ENCODE data around the gene USP2.

USP2 gene

GRCh38 chr11:119341222-119342022 is 40.1 kb downstream of the USP2 start:
- no peak for DNase-seq (ENCODE audit: low read depth)

- DNase-seq (ENCODE audit: low read depth), result no peak
These were observed 40.9 kb downstream of the USP2 start, which contains the start of gene C1QTNF5 for GRCh38 chr11:119340335-119341221. Gene C1QTNF5, minus strand, starts transcription at chr11:119340883. Its CDS starts 486 bp downstream, at chr11:119340397.

- DNase-seq (ENCODE audit: low read depth), result no peak
These were observed 41.7 kb downstream of the USP2 start for GRCh38 chr11:119339589-119340334.

DNA sequence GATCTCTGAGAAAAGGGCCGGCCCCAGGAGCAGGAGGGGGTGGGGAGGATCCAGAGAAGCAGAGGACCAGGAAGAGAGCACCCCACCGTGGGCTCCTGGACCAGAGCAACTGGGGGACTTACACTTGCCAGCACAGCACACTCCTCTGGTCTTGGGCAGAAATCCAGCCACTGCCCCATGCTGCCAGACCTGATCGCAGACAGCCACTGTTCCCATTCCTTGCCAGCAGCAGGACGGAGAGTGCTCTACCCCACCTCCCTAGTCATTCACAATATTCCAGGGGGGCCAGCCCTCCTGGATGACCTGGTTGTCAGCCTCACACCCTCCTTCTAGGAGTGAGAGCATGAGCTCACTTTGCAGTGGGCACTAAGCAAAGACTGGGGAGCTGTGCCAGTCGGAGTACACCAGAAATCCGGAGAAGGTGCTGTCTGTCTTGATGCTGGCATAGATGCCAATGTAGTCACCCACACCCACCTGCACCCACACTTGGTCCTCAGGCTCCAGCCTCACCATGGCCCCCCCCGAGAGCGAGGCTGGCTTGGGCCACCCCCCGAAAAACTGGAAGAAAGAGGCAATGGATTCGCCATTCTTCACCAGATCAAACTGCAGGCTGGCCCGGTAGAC is 42.4 kb downstream of the USP2 start:
- no peak for DNase-seq (ENCODE audit: low read depth)

- peak; percentile 47 for DNase-seq (ENCODE audit: low read depth)
These were observed 43.1 kb downstream of the USP2 start for GRCh38 chr11:119338318-119338890.

- DNase-seq (ENCODE audit: low read depth), result no peak
These were observed 43.7 kb downstream of the USP2 start for GRCh38 chr11:119337581-119338317.

- no peak for DNase-seq (ENCODE audit: low read depth)
These were observed 44.6 kb downstream of the USP2 start for GRCh38 chr11:119336744-119337469.

- no peak for DNase-seq (ENCODE audit: low read depth)
These were observed 45.6 kb downstream of the USP2 start for GRCh38 chr11:119335655-119336543.

DNA sequence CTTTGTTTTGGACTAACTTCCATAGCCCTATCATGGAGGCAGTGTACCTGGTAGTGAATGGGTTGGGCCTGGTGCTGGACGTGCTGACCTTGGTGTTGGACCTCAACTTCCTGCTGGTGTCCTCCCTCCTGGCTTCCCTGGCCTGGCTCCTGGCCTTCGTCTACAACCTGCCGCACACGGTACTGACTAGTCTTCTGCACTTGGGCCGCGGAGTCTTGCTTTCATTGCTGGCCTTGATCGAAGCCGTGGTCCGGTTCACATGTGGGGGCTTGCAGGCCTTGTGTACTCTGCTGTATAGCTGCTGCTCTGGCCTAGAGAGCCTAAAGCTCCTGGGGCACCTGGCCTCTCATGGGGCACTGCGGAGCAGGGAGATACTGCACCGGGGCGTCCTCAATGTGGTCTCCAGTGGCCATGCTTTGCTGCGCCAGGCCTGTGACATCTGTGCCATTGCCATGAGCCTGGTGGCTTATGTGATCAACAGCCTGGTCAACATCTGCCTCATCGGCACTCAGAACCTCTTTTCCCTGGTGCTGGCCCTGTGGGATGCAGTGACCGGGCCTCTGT is 46.3 kb downstream of the USP2 start:
- DNase-seq (ENCODE audit: low read depth), result no peak

DNA sequence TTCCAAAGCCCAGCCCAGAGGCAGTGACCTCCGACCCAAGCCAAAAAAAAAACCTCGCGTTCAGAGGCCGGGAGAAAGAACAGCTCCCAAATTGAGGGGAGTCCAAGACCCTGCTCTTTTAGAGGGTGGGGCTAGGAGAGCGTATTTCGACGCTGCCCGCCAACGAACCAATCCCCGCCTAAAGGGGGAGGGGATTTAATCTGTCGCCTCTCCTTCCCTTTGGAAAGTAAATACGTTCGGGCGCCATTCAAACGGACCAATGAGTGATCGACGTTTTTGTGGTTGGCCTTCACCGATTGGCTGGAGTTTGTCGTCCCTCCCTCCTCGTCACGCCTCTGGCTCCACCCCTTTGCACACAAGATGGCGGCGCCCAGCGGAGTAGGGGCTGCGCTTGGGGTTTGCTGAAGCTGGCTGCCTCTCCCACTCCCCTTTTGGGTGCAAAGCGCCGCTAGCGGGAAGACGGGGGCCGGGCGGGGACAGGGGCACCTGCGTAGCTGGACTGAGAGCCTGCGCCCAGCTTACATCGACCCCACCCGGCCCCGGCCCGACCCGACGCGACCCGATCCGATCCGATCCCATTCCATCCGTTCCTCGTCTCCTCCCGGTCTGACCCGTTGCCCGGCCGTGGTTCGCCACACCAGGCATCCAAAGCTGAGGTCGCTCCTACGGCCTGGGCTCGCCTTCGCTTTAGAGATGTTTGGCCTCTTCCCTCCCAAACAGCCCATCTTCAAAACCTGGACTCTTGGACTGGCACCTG is 47.1 kb downstream of the USP2 start, which contains the start of gene RNF26:
RNF26 (plus strand) TSS at position 354 of the 757 bp plus-strand sequence. CDS start 596 bp downstream, outside the sequence.
- peak; percentile 85 for DNase-seq (ENCODE audit: low read depth)

DNA sequence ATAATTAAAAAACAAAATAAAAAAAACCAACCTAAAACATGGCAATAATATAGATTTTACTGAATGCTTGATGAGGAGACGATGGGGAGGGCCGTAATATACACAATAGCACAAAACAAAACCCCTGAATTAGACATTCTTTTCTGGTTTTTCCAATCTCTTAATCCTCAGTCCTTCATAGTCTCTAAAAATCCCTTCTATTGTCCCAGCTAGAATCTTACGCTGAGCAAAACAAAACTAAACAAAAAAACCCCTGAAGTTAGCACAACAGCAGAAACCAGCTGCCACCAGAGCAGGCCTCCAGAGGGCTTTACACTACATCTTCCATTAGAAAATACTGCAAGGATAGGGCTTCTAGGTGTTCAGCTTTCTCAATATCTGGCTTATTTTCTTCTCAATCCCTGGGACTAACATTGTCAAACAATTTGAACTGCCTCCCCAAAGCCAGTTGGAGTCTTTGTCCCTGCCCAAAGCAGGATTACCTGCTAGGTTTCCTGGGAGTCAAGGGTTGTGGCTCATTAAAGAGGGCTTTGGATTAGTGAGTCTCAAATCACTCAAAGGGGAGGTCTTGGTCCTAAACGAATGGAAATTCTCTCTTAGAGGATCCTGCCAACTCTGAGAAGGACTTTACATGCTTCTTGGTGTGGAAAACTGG is 49.3 kb downstream of the USP2 start:
- DNase-seq (ENCODE audit: low read depth), result no peak

DNA sequence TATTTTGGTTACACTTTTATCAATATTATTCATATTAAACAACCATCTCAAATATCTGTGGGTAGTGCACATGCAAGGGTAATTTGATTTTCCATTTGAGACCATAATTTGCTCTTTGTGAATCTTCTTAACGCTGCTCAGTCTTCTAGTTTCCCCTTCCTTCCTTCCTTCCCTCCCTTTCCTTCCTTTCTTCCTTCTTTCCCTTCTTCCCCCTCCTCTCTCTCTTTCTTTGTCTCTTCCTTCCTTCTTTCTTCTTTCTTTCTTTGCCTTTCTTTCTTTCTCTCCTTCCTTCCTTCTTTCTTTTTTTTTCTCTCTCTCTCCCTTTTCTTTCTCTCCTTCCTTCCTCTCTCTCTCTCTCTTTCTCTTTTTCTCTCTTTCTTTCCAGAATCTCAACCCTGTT is 51.3 kb downstream of the USP2 start:
- no peak for DNase-seq (ENCODE audit: low read depth)

DNA sequence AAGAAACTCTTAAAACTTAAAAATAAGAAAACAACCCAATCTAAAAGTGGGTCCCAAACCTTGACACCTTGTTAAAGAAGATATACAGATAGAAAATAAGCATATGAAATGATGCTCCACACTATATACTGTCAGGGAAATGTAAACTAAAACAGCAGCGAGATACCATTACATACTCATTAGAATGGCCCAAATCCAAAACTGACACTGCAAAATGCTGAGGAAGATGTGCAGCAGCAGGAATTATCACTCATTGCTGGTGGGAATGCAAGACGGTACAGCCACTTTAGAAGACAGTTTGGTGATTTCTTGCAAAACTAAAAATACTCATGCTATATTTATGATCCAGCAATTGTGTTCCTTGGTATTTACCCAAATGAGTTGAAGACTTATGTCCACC is 52.2 kb downstream of the USP2 start:
- no peak for DNase-seq (ENCODE audit: low read depth)

DNA sequence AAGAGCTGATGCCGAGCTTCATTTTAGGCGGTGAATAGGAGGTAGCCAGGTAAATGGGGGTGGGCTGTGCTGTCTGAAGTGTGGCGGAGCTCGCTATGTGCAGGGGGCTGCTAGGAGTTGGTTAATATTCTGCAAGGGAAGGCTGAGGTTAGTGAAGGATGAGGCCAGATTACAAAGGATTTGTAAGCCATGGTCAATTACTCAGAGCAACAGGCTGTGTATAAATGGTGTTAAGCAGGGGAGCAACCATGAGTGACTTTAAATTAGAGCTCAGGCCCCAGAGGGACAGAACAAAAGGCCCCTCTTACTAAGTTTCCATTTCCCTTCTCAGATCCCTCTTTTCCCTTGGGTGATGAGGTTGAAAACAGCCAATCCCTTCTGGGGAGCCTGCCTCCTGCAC is 57.3 kb downstream of the USP2 start:
- DNase-seq (ENCODE audit: low read depth), result no peak

GRCh38 chr11:119323532-119324033 is 57.9 kb downstream of the USP2 start:
- DNase-seq (ENCODE audit: low read depth), result peak; percentile 69

- DNase-seq (ENCODE audit: low read depth), result no peak
These were observed 58.5 kb downstream of the USP2 start for GRCh38 chr11:119322921-119323531.

DNA sequence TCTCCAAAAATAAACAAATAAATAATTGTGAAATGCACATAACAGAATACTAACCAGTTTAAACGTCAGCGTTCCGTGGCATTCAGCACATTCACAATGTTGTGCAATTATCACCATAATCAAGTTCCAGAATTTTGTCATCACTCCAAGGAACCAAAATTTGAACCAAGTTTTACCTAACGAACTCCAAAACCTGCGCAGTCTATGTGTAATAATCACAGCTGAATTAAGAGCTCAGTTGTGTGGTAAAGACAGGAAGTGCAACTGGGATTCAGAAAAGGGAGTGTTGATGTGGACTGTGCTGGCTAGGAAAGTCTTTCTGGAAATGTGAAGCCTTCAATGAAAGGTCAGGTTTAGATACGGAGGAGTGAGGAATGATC is 59.1 kb downstream of the USP2 start:
- no peak for DNase-seq (ENCODE audit: low read depth)

Measured in stimulated activated CD8-positive, alpha-beta memory T cell treated with anti-CD3 and anti-CD28 coated beads, Interleukin-4, amount 100 ng/mL, for 24 hours (primary cell).